Endothelial cell (in vitro differentiated cells): ENCODE results near the gene LTBR. TPM values are rescaled to one million over a fixed set of nuclear protein-coding genes. Genes with fewer than 3 reads are reported as not detected.

Source experiments
- DNase-seq: peaks from one replicate; pipeline ENCODE4 v3.0.0; 2021; ENCODE audit warnings: low spot score
- H3K27ac Mint-ChIP-seq: one replicate; pipeline ENCODE4 v1.8.0; 2021; ENCODE audit warnings: mixed read lengths, inconsistent platforms; ENCODE audit not compliant: unreplicated experiment
- H3K27me3 Mint-ChIP-seq: one replicate; pipeline ENCODE4 v1.8.0; 2021; ENCODE audit warnings: mild to moderate bottlenecking, moderate library complexity, mixed read lengths, inconsistent platforms; ENCODE audit not compliant: unreplicated experiment
- H3K36me3 Mint-ChIP-seq: one replicate; pipeline ENCODE4 v1.8.0; 2021; ENCODE audit warnings: mild to moderate bottlenecking, low read depth, mixed read lengths, inconsistent platforms; ENCODE audit not compliant: unreplicated experiment
- H3K4me1 Mint-ChIP-seq: one replicate; pipeline ENCODE4 v1.8.0; 2021; ENCODE audit warnings: mild to moderate bottlenecking, mixed read lengths, inconsistent platforms; ENCODE audit not compliant: unreplicated experiment
- H3K4me3 Mint-ChIP-seq: one replicate; pipeline ENCODE4 v1.8.0; 2021; ENCODE audit warnings: mild to moderate bottlenecking, mixed read lengths, inconsistent platforms; ENCODE audit not compliant: unreplicated experiment
- H3K9me3 Mint-ChIP-seq: one replicate; pipeline ENCODE4 v1.8.0; 2021; ENCODE audit warnings: mixed read lengths, inconsistent platforms; ENCODE audit not compliant: unreplicated experiment
- total RNA-seq: library from RNA; stranded (reverse); fragmentation: NEBNext Ultra II Directional; extraction: Animal tissue kit (Norgen Biotek cat#: 25700); gene quantifications from one replicate; pipeline ENCODE4 v1.2.1, GENCODE V29; 2021; ENCODE audit not compliant: unreplicated experiment
- TF ChIP-seq, protein P1 (sequence below): fragments of 200-600 bp; sonication (generic); IDR thresholded peaks from one replicate; pipeline ENCODE4 v1.5.0; 2021; ENCODE audit warnings: antibody characterized with exemption; ENCODE audit not compliant: unreplicated experiment

LTBR gene
- total RNA-seq, 1 donor from 2014 or later = 40.3 TPM

DNA sequence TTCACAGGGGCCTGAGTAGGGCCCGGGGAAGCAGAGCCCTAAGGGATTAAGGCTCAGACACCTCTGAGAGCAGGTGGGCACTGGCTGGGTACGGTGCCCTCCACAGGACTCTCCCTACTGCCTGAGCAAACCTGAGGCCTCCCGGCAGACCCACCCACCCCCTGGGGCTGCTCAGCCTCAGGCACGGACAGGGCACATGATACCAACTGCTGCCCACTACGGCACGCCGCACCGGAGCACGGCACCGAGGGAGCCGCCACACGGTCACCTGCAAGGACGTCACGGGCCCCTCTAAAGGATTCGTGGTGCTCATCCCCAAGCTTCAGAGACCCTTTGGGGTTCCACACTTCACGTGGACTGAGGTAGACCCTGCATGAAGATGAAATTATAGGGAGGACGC lies 7.1 kb downstream of the LTBR start:
- DNase-seq = no peak
- H3K4me1 Mint-ChIP-seq = peaks cover 13% of the 10 kb centered on the region
- H3K36me3 Mint-ChIP-seq = peaks cover 21% of the 10 kb centered on the region
- H3K4me3 Mint-ChIP-seq = peak overlapping the region; percentile 42
- no peaks in the 10 kb centered on the region for H3K9me3 Mint-ChIP-seq
- H3K27ac Mint-ChIP-seq = no peak overlapping the region
- peaks cover 3% of the 10 kb centered on the region for H3K27me3 Mint-ChIP-seq
- TF ChIP-seq, protein P1, sequence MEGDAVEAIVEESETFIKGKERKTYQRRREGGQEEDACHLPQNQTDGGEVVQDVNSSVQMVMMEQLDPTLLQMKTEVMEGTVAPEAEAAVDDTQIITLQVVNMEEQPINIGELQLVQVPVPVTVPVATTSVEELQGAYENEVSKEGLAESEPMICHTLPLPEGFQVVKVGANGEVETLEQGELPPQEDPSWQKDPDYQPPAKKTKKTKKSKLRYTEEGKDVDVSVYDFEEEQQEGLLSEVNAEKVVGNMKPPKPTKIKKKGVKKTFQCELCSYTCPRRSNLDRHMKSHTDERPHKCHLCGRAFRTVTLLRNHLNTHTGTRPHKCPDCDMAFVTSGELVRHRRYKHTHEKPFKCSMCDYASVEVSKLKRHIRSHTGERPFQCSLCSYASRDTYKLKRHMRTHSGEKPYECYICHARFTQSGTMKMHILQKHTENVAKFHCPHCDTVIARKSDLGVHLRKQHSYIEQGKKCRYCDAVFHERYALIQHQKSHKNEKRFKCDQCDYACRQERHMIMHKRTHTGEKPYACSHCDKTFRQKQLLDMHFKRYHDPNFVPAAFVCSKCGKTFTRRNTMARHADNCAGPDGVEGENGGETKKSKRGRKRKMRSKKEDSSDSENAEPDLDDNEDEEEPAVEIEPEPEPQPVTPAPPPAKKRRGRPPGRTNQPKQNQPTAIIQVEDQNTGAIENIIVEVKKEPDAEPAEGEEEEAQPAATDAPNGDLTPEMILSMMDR = no peak

DNA sequence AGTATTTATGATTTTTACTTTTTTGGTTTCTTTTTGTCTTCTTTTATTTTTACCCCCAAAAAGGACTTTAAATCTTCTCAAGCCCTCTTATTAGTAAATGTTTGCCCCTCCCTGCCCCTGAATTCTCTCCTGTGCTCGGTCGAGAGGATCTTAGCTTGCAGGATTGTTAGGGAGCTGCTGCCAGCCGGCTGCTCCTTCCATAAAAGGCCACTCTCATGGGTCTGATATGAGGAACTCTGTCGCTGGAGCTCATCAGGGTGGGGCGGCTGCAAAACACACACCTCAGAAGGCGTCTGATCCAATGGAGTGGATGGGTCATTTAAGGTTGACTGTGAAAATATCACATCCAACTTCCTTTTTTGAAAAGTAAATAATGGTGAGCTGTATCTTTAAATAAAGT lies 8.5 kb downstream of the LTBR start:
- no peaks in the 10 kb centered on the region for H3K9me3 Mint-ChIP-seq
- peaks cover 6% of the 10 kb centered on the region for H3K27me3 Mint-ChIP-seq
- TF ChIP-seq, protein P1 = no peak
- peaks cover 21% of the 10 kb centered on the region for H3K36me3 Mint-ChIP-seq
- no peak overlapping the region for H3K4me3 Mint-ChIP-seq
- H3K4me1 Mint-ChIP-seq = peaks cover 15% of the 10 kb centered on the region
- no peak for DNase-seq
- no peak overlapping the region for H3K27ac Mint-ChIP-seq

DNA sequence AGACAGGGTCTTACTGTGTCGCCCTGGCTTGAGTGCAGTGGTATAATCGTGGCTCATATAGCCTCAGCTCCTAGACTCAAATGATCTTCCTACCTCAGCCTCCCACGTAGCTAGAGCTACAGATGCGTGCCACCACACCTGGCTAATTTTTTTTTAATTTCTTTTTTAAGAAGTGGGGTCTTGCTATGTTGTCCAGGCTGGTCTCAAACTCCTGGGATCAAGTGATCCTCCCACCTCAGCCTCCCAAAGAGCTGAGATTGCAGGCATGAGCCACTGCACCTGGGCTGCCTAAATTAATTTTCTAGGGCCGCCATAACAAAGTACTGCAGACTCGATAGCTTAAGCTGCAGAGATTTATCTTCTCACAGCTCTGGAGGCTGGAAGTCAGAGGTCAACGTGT lies 9.1 kb downstream of the LTBR start:
- H3K27ac Mint-ChIP-seq = no peak overlapping the region
- TF ChIP-seq, protein P1 = no peak
- no peaks in the 10 kb centered on the region for H3K9me3 Mint-ChIP-seq

DNA sequence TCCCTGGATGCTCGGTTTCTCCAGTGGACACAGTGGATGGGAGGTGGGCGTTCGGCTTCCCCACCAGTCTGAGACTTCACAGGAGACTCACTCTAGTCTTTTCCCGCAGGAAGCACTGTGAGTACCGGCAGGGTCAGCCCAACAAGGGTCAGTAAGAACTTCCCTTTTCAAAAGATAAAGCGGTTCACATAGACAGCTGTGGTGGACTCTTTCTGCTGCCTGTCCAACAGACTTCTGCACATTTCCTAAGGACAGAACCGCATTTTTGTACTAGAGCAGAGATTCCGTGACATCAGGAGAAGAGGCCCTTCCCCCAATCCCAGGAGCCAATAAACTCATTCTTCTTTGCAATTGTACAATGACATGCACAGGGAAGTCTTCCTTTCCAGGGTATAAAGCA lies 10.4 kb downstream of the LTBR start:
- peaks cover 6% of the 10 kb centered on the region for H3K27me3 Mint-ChIP-seq
- peaks cover 11% of the 10 kb centered on the region for H3K36me3 Mint-ChIP-seq
- no peaks in the 10 kb centered on the region for H3K9me3 Mint-ChIP-seq
- no peak overlapping the region for H3K27ac Mint-ChIP-seq
- H3K4me1 Mint-ChIP-seq = peaks cover 15% of the 10 kb centered on the region
- DNase-seq = no peak
- peak overlapping the region; percentile 51 for H3K4me3 Mint-ChIP-seq
- TF ChIP-seq, protein P1 = no peak

More for the DNA sequence above, 9.1 kb downstream of the LTBR start:
- no peak for DNase-seq
- H3K27me3 Mint-ChIP-seq = peaks cover 6% of the 10 kb centered on the region
- peaks cover 15% of the 10 kb centered on the region for H3K4me1 Mint-ChIP-seq
- peaks cover 21% of the 10 kb centered on the region for H3K36me3 Mint-ChIP-seq
- H3K4me3 Mint-ChIP-seq = no peak overlapping the region

DNA sequence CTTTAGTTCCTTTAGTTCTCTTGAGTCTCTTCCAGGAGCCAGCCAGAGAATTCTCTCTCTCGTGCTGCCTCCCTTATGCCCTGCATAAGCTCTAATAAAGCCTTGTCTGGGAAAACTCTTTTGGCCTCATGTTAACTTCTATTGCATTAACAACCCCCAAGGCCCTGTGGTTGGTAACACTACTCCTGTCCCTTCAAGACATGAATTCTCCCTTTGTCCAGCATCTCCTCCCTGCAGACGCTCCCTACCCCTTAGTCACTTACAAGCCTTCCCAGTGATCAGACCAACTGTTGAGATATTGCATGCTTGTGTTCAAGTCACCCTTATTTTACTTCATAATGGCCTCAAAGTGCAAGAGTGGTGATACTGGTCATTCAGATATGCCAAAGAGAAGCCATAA lies 12.1 kb downstream of the LTBR start:
- no peak for DNase-seq
- no peaks in the 10 kb centered on the region for H3K9me3 Mint-ChIP-seq
- H3K27me3 Mint-ChIP-seq = peaks cover 6% of the 10 kb centered on the region
- no peak overlapping the region for H3K27ac Mint-ChIP-seq
- H3K4me1 Mint-ChIP-seq = peaks cover 15% of the 10 kb centered on the region
- H3K36me3 Mint-ChIP-seq = peaks cover 9% of the 10 kb centered on the region
- TF ChIP-seq, protein P1 = no peak
- no peak overlapping the region for H3K4me3 Mint-ChIP-seq
